HEK293 (cell line): ENCODE results near the gene CCDC51.

Source experiments
- ZBTB21 ChIP-seq: fragments of 450-650 bp; formaldehyde crosslinking; IDR thresholded peaks from 2 replicates; pipeline ENCODE4 v1.5.1; 2017; ENCODE audit warnings: missing biosample characterization, missing genetic modification characterization
- ZNF121 ChIP-seq: fragments of 450-650 bp; formaldehyde crosslinking; IDR thresholded peaks from 2 replicates; pipeline ENCODE4 v1.5.1; 2016; ENCODE audit warnings: missing biosample characterization, missing genetic modification characterization
- ZNF155 ChIP-seq: fragments of 450-650 bp; formaldehyde crosslinking; IDR thresholded peaks from 2 replicates; pipeline ENCODE4 v1.5.1; 2016; ENCODE audit warnings: missing biosample characterization, missing genetic modification characterization
- ZNF274 ChIP-seq, 2 experiments: fragments of 200-500 bp in 1 of 2; fragments of 450-650 bp in 1 of 2; sonication (Bioruptor generic) in 1 of 2; formaldehyde crosslinking in 1 of 2; IDR thresholded peaks; 2 replicates each; pipeline versions ENCODE4 v1.5.1 to v1.6.1; 2014 to 2016; ENCODE audit warnings: borderline replicate concordance in 1 of 2, inconsistent platforms in 1 of 2, low read length in 1 of 2, missing biosample characterization in 1 of 2, missing genetic modification characterization in 1 of 2
- ZNF664 ChIP-seq: fragments of 450-650 bp; formaldehyde crosslinking; IDR thresholded peaks from 2 replicates; pipeline ENCODE4 v1.5.1; 2016; ENCODE audit warnings: missing biosample characterization, missing genetic modification characterization
- ZNF670 ChIP-seq: fragments of 450-650 bp; formaldehyde crosslinking; IDR thresholded peaks from 2 replicates; pipeline ENCODE4 v1.5.1; 2016; ENCODE audit warnings: missing biosample characterization, missing genetic modification characterization, low read depth
- TF ChIP-seq, protein P1 (sequence below): fragments of 450-650 bp; formaldehyde crosslinking; IDR thresholded peaks from 2 replicates; pipeline ENCODE4 v1.5.1; 2016; ENCODE audit warnings: missing biosample characterization, missing genetic modification characterization
- TF ChIP-seq, protein P2 (sequence below): fragments of 450-650 bp; formaldehyde crosslinking; IDR thresholded peaks from 2 replicates; pipeline ENCODE4 v1.5.1; 2016; ENCODE audit warnings: missing biosample characterization, missing genetic modification characterization
- TF ChIP-seq, protein P3 (sequence below): fragments of 450-650 bp; formaldehyde crosslinking; conservative IDR thresholded peaks from 2 replicates; pipeline ENCODE4 v1.5.1; 2016; ENCODE audit warnings: low read depth, missing biosample characterization, missing genetic modification characterization

- TF ChIP-seq, protein P1, sequence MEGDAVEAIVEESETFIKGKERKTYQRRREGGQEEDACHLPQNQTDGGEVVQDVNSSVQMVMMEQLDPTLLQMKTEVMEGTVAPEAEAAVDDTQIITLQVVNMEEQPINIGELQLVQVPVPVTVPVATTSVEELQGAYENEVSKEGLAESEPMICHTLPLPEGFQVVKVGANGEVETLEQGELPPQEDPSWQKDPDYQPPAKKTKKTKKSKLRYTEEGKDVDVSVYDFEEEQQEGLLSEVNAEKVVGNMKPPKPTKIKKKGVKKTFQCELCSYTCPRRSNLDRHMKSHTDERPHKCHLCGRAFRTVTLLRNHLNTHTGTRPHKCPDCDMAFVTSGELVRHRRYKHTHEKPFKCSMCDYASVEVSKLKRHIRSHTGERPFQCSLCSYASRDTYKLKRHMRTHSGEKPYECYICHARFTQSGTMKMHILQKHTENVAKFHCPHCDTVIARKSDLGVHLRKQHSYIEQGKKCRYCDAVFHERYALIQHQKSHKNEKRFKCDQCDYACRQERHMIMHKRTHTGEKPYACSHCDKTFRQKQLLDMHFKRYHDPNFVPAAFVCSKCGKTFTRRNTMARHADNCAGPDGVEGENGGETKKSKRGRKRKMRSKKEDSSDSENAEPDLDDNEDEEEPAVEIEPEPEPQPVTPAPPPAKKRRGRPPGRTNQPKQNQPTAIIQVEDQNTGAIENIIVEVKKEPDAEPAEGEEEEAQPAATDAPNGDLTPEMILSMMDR (tag by site-specific recombination), result no peak
- TF ChIP-seq ZNF670 (tag by site-specific recombination) (no peak), ZNF274 (IDR thresholded peaks at IDR 0.05; ENCODE audit: low read length) (no peak), ZNF274 (tag by site-specific recombination; IDR thresholded peaks at IDR 0.05; ENCODE audit: borderline replicate concordance) (no peak), ZBTB21 (tag by site-specific recombination) (no peak), ZNF664 (tag by site-specific recombination) (no peak), ZNF155 (tag by site-specific recombination) (no peak), ZNF121 (tag by site-specific recombination) (no peak)
- TF ChIP-seq, protein P2, sequence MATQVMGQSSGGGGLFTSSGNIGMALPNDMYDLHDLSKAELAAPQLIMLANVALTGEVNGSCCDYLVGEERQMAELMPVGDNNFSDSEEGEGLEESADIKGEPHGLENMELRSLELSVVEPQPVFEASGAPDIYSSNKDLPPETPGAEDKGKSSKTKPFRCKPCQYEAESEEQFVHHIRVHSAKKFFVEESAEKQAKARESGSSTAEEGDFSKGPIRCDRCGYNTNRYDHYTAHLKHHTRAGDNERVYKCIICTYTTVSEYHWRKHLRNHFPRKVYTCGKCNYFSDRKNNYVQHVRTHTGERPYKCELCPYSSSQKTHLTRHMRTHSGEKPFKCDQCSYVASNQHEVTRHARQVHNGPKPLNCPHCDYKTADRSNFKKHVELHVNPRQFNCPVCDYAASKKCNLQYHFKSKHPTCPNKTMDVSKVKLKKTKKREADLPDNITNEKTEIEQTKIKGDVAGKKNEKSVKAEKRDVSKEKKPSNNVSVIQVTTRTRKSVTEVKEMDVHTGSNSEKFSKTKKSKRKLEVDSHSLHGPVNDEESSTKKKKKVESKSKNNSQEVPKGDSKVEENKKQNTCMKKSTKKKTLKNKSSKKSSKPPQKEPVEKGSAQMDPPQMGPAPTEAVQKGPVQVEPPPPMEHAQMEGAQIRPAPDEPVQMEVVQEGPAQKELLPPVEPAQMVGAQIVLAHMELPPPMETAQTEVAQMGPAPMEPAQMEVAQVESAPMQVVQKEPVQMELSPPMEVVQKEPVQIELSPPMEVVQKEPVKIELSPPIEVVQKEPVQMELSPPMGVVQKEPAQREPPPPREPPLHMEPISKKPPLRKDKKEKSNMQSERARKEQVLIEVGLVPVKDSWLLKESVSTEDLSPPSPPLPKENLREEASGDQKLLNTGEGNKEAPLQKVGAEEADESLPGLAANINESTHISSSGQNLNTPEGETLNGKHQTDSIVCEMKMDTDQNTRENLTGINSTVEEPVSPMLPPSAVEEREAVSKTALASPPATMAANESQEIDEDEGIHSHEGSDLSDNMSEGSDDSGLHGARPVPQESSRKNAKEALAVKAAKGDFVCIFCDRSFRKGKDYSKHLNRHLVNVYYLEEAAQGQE (tag by site-specific recombination), result no peak
- TF ChIP-seq, protein P3, sequence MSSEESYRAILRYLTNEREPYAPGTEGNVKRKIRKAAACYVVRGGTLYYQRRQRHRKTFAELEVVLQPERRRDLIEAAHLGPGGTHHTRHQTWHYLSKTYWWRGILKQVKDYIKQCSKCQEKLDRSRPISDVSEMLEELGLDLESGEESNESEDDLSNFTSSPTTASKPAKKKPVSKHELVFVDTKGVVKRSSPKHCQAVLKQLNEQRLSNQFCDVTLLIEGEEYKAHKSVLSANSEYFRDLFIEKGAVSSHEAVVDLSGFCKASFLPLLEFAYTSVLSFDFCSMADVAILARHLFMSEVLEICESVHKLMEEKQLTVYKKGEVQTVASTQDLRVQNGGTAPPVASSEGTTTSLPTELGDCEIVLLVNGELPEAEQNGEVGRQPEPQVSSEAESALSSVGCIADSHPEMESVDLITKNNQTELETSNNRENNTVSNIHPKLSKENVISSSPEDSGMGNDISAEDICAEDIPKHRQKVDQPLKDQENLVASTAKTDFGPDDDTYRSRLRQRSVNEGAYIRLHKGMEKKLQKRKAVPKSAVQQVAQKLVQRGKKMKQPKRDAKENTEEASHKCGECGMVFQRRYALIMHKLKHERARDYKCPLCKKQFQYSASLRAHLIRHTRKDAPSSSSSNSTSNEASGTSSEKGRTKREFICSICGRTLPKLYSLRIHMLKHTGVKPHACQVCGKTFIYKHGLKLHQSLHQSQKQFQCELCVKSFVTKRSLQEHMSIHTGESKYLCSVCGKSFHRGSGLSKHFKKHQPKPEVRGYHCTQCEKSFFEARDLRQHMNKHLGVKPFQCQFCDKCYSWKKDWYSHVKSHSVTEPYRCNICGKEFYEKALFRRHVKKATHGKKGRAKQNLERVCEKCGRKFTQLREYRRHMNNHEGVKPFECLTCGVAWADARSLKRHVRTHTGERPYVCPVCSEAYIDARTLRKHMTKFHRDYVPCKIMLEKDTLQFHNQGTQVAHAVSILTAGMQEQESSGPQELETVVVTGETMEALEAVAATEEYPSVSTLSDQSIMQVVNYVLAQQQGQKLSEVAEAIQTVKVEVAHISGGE (tag by site-specific recombination), result no peak
Observed at GRCh38 chr3:48419597-48419996, 20.3 kb downstream of the CCDC51 start.
